ENCODE measurements around the gene UAP1.

DNA sequence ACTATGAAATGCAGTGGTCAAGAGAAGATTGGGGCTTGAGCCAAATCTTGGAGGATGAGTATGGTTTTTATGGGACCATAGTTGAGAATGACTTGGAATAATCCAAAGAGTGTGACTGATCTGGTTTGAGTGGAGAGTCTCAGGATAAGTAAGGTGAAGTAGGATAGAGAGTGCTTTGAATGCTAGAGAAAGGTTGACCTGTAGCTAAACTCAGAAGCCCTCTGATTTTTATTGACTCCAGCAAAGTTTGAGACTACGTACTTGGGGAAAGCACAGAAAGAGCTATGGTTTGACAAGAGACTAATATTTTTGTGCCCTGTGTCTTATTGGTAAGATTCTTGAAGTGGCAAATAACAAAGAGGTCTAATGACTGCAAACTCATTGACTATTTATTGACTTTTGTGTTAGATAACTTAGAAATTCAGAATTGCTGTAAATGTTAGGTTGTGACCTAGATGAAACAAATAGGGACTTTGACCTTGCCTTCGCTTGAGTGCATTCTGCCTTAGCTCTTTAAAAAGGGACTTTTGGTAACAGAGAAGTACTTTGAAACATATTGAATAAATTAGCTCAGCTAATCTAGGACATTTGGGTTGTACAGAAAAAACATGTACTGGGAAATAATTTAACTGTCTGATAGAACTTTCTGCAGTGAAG lies 35.1 kb downstream of the UAP1 start:
- TF ChIP-seq EZH2phosphoT487 (IDR thresholded peaks at IDR 0.05; ENCODE audit: insufficient read depth, low read depth) (no peak), EZH2 (IDR thresholded peaks at IDR 0.05; ENCODE audit: insufficient read depth, poor library complexity, severe bottlenecking) (no peak)

Data from GM23248 (cell line).